ENCODE results near the gene PCGF5. TPM values are rescaled to one million over a fixed set of nuclear protein-coding genes. Genes with fewer than 3 reads are reported as not detected.
"Not testable (repeated sequence)": the region's sequence is repeated elsewhere in the genome, so short reads cannot be mapped to it uniquely, and the experiment has no call there.

The PCGF5 gene
- total RNA-seq, 4 donors from 2014 or later: 17.3 to 39.3 (median 23.4) TPM

DNA sequence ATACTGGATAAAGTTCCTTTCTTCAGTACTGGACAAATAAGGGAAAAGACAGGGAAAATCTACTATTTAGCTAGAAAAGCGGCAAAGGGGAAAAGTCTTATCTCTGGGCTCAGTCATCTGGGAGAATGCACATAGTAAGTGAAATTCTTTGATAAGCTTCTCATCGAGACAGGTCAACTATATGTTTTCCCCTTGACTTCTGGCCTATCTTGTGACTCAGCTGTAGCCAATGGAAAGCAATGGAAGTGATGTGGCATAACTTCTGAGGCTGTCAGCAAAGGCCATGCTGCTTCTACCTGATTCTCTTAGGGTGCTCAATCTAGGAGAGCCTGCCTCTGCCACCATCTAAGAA, 91.9 kb downstream of the PCGF5 start:
- WGBS, 2 donors: 70 to 78% methylated on average over 2 of the region's 2 CpGs
- Histone ChIP-seq H3K27me3 (no peaks in the 10 kb centered on the region), H3K36me3 (no peaks in the 10 kb centered on the region), H3K4me3 (no peak overlapping the region), H3K4me1 (peaks cover 0 to 7% (median 0%) of the 10 kb centered on the region in 3 donors), H3K9me3 (no peaks in the 10 kb centered on the region), H3K27ac (no peak overlapping the region)
- DNase-seq: no peak
- intact Hi-C loops (cut with DNase I): no loop called here
- TF ChIP-seq POLR2A (IDR thresholded peaks at IDR 0.05): no peak

DNA sequence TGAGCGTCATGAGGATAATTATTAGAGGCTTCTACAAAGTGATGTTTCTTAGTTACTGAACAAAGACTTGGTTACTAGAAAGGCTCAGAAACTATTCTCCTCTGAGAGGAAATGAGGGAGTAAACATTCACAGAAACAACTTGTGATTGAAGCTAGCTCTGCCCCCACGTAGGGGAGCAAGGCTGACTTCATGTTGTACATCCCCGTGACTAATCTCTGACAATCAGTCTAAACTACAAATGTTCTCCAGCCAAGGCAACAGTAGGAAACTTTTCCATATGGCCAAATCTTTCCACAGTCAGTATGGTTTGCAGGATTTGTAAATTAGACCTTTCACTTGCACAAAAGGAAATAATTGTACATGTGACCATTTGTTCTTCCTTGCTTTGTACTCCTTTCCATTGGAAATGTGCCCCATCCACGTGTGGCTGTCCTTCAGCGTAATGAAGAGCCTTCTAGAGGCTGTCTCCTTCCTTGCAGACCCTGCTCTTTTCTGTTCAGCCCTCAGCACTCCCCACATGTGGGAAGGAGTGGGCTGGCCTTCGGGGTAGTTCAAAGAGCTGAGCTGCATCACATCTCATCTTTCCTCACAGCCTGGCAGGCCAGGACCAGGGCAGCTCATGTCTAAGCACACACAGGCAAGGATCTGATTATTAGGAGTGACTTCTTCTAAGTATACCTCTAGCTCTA, 93.5 kb downstream of the PCGF5 start:
- H3K9me3 ChIP-seq: no peaks in the 10 kb centered on the region
- H3K36me3 ChIP-seq: no peaks in the 10 kb centered on the region
- no peak overlapping the region for H3K4me3 ChIP-seq
- 53 to 62% methylated on average over 5 to 6 of the region's 6 CpGs for WGBS, 2 donors
- DNase-seq: no peak
- intact Hi-C loops (cut with DNase I): no loop called here
- TF ChIP-seq CTCF (IDR thresholded peaks at IDR 0.05) (no peak), POLR2A (IDR thresholded peaks at IDR 0.05) (no peak)
- H3K4me1 ChIP-seq: peaks cover 0 to 7% (median 0%) of the 10 kb centered on the region in 3 donors
- no peak overlapping the region for H3K27ac ChIP-seq
- no peaks in the 10 kb centered on the region for H3K27me3 ChIP-seq

- no peaks in the 10 kb centered on the region for H3K36me3 ChIP-seq
- H3K27me3 ChIP-seq: no peaks in the 10 kb centered on the region
- peaks cover 0 to 7% (median 0%) of the 10 kb centered on the region in 3 donors for H3K4me1 ChIP-seq
- intact Hi-C loops (cut with DNase I): no loop called here
- no peaks in the 10 kb centered on the region for H3K9me3 ChIP-seq
- DNase-seq: no peak
- TF ChIP-seq CTCF (IDR thresholded peaks at IDR 0.05) (no peak), POLR2A (IDR thresholded peaks at IDR 0.05) (no peak)
- no peak overlapping the region for H3K27ac ChIP-seq
- WGBS, 2 donors: 32 to 49% methylated on average over 2 of the region's 2 CpGs
- H3K4me3 ChIP-seq: no peak overlapping the region
Measured at GRCh38 chr10:91316486-91316885, 96.0 kb downstream of the PCGF5 start.

DNA sequence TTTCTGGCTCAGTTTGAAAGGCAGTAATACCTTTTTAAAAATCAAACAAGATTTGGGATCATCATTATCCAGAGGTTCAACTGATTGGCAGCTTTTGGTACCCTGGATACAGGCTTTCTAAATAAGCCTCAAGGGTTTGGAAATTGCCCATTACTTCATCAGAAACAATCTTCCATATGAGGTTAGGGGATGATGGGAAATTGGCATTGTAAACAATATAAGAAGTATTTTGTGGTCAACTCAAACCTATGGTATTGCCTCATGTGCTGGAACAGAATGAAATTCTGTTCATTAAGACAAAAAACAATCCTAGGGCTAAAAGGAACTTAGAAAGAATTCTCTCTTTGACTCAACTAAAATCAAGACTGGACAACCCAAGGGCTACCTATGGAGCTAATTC, 97.1 kb downstream of the PCGF5 start:
- no peak overlapping the region for H3K27ac ChIP-seq
- H3K9me3 ChIP-seq: no peaks in the 10 kb centered on the region
- intact Hi-C loops (cut with DNase I): no loop called here
- TF ChIP-seq POLR2A (IDR thresholded peaks at IDR 0.05) (no peak), CTCF (IDR thresholded peaks at IDR 0.05) (no peak)
- no peak overlapping the region for H3K4me3 ChIP-seq
- no peaks in the 10 kb centered on the region for H3K27me3 ChIP-seq
- H3K4me1 ChIP-seq: peaks cover 0 to 7% (median 0%) of the 10 kb centered on the region in 3 donors
- no peak for DNase-seq
- no peaks in the 10 kb centered on the region for H3K36me3 ChIP-seq

DNA sequence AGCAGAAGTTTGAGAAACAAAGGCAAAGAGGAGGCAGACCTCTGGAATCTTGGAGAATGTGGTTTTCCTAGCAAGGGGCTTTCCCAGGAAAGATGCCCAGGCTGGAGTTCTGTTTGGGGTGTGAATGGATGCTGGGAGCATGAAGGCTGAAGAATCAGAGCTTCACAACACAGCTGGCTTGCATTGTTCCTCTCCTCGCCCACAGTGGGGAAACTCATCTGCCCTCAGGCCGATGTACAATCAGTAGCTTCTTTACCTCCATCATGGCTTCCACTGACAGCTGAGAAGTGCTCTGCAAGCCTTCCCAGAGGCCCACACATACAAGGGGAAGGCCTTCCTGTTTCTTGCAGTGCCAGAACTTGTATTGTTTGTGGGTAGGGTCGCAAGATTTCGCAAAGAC, 98.9 kb downstream of the PCGF5 start:
- Histone ChIP-seq H3K27ac (no peak overlapping the region), H3K36me3 (no peaks in the 10 kb centered on the region), H3K9me3 (no peaks in the 10 kb centered on the region), H3K27me3 (no peaks in the 10 kb centered on the region), H3K4me1 (peaks cover 0 to under 1% (median 0%) of the 10 kb centered on the region in 3 donors), H3K4me3 (no peak overlapping the region)
- TF ChIP-seq POLR2A (IDR thresholded peaks at IDR 0.05) (no peak), CTCF (IDR thresholded peaks at IDR 0.05) (no peak)
- intact Hi-C loops (cut with DNase I): no loop called here
- 80 to 84% methylated on average over 3 to 4 of the region's 4 CpGs for WGBS, 2 donors
- DNase-seq: no peak

- H3K27me3 ChIP-seq; H3K27ac ChIP-seq; H3K4me3 ChIP-seq; H3K36me3 ChIP-seq; H3K9me3 ChIP-seq; H3K4me1 ChIP-seq; DNase-seq; intact Hi-C loops (cut with DNase I): not testable (repeated sequence)
- no CpG with 5 or more reads among the region's 44 CpGs for WGBS, 2 donors
Measured at GRCh38 chr10:91323293-91323905, 102.9 kb downstream of the PCGF5 start.
